Measurements from ENCODE around the gene PITPNC1. TPM values are rescaled to one million over a fixed set of nuclear protein-coding genes. Genes with fewer than 3 reads are reported as not detected.

Gene PITPNC1
- total RNA-seq, 1 experiment from 2014 or later = 6.9 TPM

GRCh38 chr17:67742025-67742424, 364.9 kb downstream of the PITPNC1 start:
- CTCF ChIA-PET = no interaction called here
- Mint-ChIP-seq H3K36me3 (ENCODE audit: insufficient read depth, unreplicated experiment) (peaks cover 69% of the 10 kb centered on the region), H3K27me3 (ENCODE audit: unreplicated experiment) (no peaks in the 10 kb centered on the region), H3K27ac (ENCODE audit: unreplicated experiment) (no peak overlapping the region), H3K4me3 (ENCODE audit: low read depth, unreplicated experiment) (no peak overlapping the region), H3K9me3 (ENCODE audit: low read depth, unreplicated experiment) (no peaks in the 10 kb centered on the region), H3K4me1 (ENCODE audit: low read depth, unreplicated experiment) (no peaks in the 10 kb centered on the region)
- TF ChIP-seq CTCF (IDR thresholded peaks at IDR 0.05; ENCODE audit: unreplicated experiment) = no peak
- BruUV-seq (replicated peaks) = no TSS peak
- no peak for DNase-seq
- intact Hi-C loops (cut with micrococcal nuclease; ENCODE audit: unreplicated experiment) = no loop called here

Small RNA genes lying within 50 kb of the gene (microRNA-seq; reads per million reads assigned to microRNA genes)
- gene MIR548AA2 (not detected), gene MIR548D2 (not detected)

Other genes starting within 250 kb of the PITPNC1 start
- gene HELZ, start 132.1 kb upstream of the PITPNC1 start, total RNA-seq (2022) = 50.7 and 60.8 TPM in 2 replicates
- gene PSMD12, start 10.7 kb upstream of the PITPNC1 start, total RNA-seq (2022) = 77.4 and 79.2 TPM in 2 replicates

Data from Calu3 (cell line).